Stimulated activated CD4-positive, alpha-beta T cell treated with anti-CD3 and anti-CD28 coated beads, Interleukin-12 subunit alpha, Interleukin-12 subunit beta, amount 100 ng/mL, for 48 hours (primary cell): ENCODE data around the gene SCRN1.
"Not testable (repeated sequence)": the region's sequence is repeated elsewhere in the genome, so short reads cannot be mapped to it uniquely, and the experiment has no call there.

Experiments
- DNase-seq, 3 donors: peaks; one replicate each; pipeline ENCODE4 v3.0.0-alpha.2; 2020; ENCODE audit warnings: low read depth in 2 of 3, low spot score in 1 of 3

SCRN1 gene

GRCh38 chr7:29893351-29893965 lies 96.1 kb downstream of the SCRN1 start:
- DNase-seq, result no peak

GRCh38 chr7:29892231-29892630 lies 97.4 kb downstream of the SCRN1 start:
- no peak for DNase-seq

DNA sequence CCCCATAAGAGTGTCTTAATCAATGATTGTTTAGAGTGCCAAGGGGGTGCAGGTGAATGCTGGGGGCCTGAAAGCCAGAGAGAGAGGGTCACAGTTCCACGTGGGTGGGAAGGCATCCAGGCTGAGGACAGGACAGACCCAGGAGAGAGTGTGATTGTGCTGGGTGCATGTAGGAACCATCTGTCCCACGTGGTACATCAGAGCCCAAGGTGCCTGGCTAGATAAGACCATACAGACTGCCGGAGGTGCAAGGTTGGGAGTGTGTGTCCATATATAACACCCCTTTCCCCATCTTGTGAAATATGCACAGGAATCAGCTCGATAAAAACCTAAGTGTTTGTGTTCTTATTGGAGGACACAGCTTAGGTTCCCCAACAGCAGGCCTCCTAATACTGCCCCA lies 97.8 kb downstream of the SCRN1 start:
- no peak for DNase-seq

DNA sequence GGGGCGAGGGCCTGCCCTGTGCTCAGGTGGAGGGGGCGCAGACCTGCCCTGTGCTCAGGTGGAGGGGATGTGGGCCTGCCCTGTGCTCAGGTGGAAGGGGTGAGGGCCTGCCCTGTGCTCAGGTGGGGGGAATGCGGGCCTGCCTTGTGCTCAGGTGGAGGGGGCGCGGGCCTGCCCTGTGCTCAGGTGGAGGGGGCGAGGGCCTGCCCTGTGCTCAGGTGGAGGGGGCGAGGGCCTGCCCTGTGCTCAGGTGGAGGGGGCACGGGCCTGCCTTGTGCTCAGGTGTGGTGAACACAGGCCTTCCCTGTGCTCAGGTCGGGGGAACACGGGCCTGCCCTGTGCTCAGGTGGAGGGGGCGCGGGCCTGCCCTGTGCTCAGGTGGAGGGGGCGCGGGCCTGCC lies 98.8 kb downstream of the SCRN1 start:
- not testable (repeated sequence) for DNase-seq

DNA sequence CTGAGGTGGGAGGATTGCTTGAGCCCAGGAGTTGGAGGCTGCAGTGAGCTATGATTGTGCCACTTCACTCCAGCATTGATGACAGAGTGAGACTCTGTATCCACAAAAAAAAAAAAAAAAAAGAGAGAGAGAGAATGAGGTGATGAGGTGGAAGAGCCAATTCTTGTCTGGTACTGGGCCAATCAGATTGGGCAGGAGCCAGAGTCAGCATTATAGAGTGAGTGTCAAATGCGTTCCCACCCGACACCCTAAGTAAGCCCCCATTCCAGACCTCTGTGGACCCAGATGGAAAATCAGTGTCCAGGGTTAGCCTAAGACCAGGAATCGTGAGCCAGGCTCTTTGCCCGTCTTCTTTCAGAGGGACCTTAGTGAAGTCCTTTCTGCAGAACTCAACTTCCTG lies 99.3 kb downstream of the SCRN1 start:
- no peak for DNase-seq

DNA sequence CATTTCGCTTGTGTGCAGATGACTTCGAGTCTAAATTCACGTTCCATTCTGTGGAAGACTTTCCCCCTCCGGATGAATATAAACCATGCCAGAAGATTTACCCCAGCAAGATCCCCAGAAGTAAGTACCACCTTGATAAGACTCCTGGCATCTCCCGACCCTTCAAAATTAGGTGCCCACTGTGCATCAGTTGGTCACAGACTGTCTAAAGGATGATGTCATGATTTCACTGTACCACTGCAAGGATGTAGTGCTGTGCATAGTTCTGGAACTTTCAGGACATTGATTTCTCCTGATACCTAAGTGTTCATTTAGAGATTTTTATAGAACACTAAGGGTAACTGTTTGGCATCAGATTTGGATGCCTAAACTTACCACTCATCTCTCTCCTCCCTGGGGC lies 100.3 kb downstream of the SCRN1 start:
- DNase-seq, result no peak

GRCh38 chr7:29888006-29888405 lies 101.6 kb downstream of the SCRN1 start:
- no peak for DNase-seq

DNA sequence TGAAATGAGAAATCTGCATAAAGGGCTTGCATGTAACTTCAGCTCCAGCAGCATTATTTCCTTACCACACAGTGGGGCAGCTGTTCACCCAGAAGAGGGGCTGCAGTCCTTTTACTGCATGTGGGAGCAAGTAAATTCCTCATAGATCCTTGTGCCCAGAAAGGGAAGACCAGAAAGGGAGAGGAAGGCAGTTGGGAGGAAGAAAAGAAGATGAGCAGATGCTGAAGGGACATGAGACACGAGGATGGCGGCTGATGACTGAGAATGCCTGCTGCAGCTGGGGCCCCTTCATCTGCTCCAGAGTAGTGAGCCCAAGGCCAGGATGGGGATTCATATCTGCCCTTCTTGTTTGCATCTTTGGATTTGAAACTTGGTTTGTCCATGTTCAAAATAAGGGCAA lies 102.8 kb downstream of the SCRN1 start:
- no peak for DNase-seq

- no peak for DNase-seq
Observed at GRCh38 chr7:29885626-29886025, 104.0 kb downstream of the SCRN1 start.

- DNase-seq, result no peak
Observed at GRCh38 chr7:29884399-29885272, 105.0 kb downstream of the SCRN1 start.

GRCh38 chr7:29883462-29884398 lies 105.9 kb downstream of the SCRN1 start:
- DNase-seq, result no peak

DNA sequence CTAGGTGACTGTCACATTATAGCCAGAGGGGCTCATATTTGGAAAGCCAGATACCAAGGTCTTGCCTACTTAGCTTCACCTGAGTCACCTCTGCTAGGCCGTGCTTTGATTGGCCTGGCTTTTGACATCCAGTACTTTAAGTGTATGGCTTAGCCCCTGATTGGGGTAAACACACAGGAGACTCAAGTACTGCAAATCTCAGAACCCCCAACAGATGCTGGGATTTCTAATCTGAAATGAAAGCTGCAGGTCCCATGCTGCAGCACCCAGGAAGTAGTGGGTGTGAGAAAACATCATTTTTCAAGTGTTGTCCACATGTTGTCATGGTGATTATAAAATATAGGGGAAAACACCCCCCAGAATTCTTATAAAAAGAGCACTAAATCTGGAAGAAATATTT lies 107.1 kb downstream of the SCRN1 start:
- no peak for DNase-seq

DNA sequence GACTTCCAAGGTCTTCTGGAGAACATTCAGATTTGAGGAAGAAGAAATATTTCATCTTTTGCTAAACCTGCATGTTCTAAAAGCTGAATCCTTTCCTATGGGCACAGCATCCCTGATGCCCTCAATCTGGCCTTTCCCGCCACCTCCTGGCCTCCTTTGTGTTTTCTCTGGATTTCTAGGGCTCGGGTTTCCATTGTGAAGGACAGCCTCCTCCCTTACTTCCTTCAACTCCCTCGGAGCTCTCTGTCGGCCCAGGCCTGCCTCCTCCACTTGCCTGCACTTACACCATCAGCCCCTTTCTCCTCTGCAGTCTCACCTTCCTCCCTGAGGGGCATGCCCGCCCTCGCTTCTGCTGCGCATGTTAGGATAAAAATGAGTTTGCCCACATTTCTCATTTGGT lies 107.9 kb downstream of the SCRN1 start:
- no peak for DNase-seq

DNA sequence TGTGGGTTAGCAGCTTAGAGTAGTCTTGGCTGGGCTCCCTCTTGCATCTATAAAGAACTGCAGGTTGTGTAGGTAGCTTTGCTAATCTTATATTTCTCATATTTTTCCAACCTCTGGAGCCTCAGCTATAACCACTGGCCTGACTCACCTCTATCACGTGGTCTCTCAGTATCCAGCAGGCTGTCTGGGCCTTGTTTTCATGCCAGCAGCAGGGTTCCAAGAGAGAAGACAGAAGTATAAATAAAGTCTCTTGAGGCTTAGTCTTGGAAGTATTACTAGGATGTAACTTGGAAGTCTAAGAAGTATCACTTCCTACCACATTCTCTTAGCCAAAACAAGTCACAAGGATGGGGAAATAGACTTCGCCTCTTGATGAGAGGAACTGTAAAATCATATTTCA lies 110.0 kb downstream of the SCRN1 start:
- no peak for DNase-seq

DNA sequence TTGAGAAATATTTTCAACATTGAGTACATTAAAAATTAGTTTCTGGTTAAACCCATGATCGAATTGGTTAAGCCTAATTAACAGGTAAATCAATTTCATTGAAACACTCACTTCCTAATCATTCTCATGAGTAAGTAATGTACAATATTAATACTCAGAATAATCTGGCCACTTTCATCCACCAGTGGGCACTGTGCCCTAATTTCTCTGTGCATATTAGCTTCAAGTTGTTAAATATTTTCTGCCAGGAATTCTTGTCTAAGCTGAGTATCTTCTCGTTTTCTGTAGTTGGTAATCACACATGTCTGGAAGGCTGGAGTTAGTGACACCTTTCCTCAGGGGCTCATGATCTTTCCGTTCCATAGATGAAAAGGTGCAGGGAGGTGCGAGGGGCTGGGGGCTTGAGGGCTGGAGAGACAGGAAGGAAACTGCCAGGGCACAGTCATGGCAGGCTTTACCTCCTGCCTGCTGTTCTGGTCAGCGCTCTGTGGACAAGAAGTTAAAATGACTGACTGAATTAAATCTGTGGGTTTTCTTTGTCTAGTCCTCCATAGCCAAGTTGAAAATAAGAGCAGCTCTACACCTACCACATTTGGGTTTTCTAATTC lies 111.4 kb downstream of the SCRN1 start:
- DNase-seq, result no peak

- DNase-seq, result no peak
Observed at GRCh38 chr7:29877196-29877595, 112.4 kb downstream of the SCRN1 start.

DNA sequence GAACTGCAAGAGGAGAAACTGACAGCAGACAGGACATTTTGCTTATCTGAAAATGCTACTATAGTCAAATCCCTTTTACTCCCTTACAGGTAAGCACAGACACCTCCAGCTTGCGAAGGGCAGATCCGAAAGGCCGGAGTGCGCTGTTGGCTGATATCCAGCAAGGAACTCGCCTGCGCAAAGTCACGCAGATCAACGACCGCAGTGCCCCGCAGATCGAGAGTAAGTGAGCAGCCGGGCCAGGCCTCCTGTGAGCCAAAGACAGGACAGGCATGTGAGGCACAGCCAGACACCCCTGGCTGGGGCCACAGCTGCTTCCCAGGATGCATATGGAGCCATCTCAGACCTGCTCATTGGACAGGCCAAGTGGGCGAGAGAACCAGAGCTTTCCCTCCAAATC lies 113.9 kb downstream of the SCRN1 start:
- no peak for DNase-seq

- DNase-seq, result no peak
Observed at GRCh38 chr7:29873644-29874294, 115.8 kb downstream of the SCRN1 start.

GRCh38 chr7:29871787-29872398 lies 117.7 kb downstream of the SCRN1 start:
- DNase-seq, result no peak
